ENCODE results near the gene ABCB11. TPM values are rescaled to one million over a fixed set of nuclear protein-coding genes. Genes with fewer than 3 reads are reported as not detected.

Gene ABCB11
- total RNA-seq, 1 donor from 2014 or later: 0.02 TPM

GRCh38 chr2:169027234-169027633, 3.9 kb downstream of the ABCB11 start:
- no peak overlapping the region for H3K4me2 ChIP-seq (ENCODE audit: low read length)
- H3K79me2 ChIP-seq (ENCODE audit: insufficient read depth, low read length): no peaks in the 10 kb centered on the region
- no peak overlapping the region for H3K4me3 ChIP-seq (ENCODE audit: insufficient read depth, low read depth, low read length)
- Mint-ChIP-seq H3K9me3 (ENCODE audit: unreplicated experiment) (no peaks in the 10 kb centered on the region), H3K27ac (ENCODE audit: unreplicated experiment) (no peak overlapping the region), H3K4me3 (ENCODE audit: unreplicated experiment) (no peak overlapping the region), H3K27me3 (ENCODE audit: low read depth, unreplicated experiment) (peaks cover 4% of the 10 kb centered on the region), H3K36me3 (ENCODE audit: low read depth, unreplicated experiment) (no peaks in the 10 kb centered on the region), H3K4me1 (ENCODE audit: low read depth, unreplicated experiment) (no peaks in the 10 kb centered on the region)
- FAIRE-seq: no peak
- H4K20me1 ChIP-seq (ENCODE audit: insufficient read depth, low read length): no peaks in the 10 kb centered on the region
- no peaks in the 10 kb centered on the region for H3K27me3 ChIP-seq (ENCODE audit: insufficient read depth, low read length)
- no peak for DNase-seq (ENCODE audit: low read depth)
- H3K9ac ChIP-seq (ENCODE audit: low read length): no peak overlapping the region
- H3K27ac ChIP-seq (ENCODE audit: low read depth, low read length): no peak overlapping the region
- H3K36me3 ChIP-seq (ENCODE audit: insufficient read depth, low read length): no peaks in the 10 kb centered on the region
- H2AFZ ChIP-seq (ENCODE audit: low read depth, low read length): no peak overlapping the region
- no peaks in the 10 kb centered on the region for H3K4me1 ChIP-seq (ENCODE audit: insufficient read depth, low read length)
- TF ChIP-seq EZH2 (IDR thresholded peaks at IDR 0.05; ENCODE audit: insufficient read depth, low read length) (no peak), CTCF (IDR thresholded peaks at IDR 0.05; ENCODE audit: insufficient read depth, low read depth, low read length) (no peak)
- H3K9me3 ChIP-seq (ENCODE audit: insufficient read depth, low read depth, low read length): no peaks in the 10 kb centered on the region

DNA sequence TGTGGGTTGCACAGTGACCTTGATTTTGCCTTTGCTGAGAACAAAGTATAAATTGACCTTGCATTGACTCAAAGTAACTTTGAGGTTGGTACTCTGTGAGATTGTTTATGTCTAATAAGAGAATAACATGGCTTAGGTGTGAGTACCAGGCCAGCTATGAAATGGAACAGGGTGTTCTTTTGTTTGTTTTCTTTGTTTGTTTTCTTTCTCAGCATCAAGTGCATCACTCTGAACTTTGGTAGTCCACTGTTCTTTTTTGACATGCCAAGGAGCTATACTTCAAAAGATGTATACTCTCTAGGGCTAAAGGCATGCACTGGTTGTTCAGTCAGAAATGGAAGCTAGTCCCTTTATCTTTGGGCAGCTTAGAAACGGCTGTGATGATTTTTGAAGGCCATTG, 5.1 kb downstream of the ABCB11 start:
- TF ChIP-seq CTCF (IDR thresholded peaks at IDR 0.05; ENCODE audit: insufficient read depth, low read depth, low read length) (no peak), EZH2 (IDR thresholded peaks at IDR 0.05; ENCODE audit: insufficient read depth, low read length) (no peak)
- Histone ChIP-seq H3K36me3 (ENCODE audit: insufficient read depth, low read length) (no peaks in the 10 kb centered on the region), H3K4me3 (ENCODE audit: insufficient read depth, low read depth, low read length) (no peak overlapping the region), H2AFZ (ENCODE audit: low read depth, low read length) (no peak overlapping the region), H3K79me2 (ENCODE audit: insufficient read depth, low read length) (no peaks in the 10 kb centered on the region), H3K9me3 (ENCODE audit: insufficient read depth, low read depth, low read length) (no peaks in the 10 kb centered on the region), H4K20me1 (ENCODE audit: insufficient read depth, low read length) (no peaks in the 10 kb centered on the region), H3K27me3 (ENCODE audit: insufficient read depth, low read length) (no peaks in the 10 kb centered on the region), H3K9ac (ENCODE audit: low read length) (no peak overlapping the region), H3K4me1 (ENCODE audit: insufficient read depth, low read length) (no peaks in the 10 kb centered on the region), H3K27ac (ENCODE audit: low read depth, low read length) (no peak overlapping the region), H3K4me2 (ENCODE audit: low read length) (no peak overlapping the region)
- Mint-ChIP-seq H3K9me3 (ENCODE audit: unreplicated experiment) (no peaks in the 10 kb centered on the region), H3K27ac (ENCODE audit: unreplicated experiment) (no peak overlapping the region), H3K36me3 (ENCODE audit: low read depth, unreplicated experiment) (no peaks in the 10 kb centered on the region), H3K4me1 (ENCODE audit: low read depth, unreplicated experiment) (no peaks in the 10 kb centered on the region), H3K27me3 (ENCODE audit: low read depth, unreplicated experiment) (peaks cover 4% of the 10 kb centered on the region), H3K4me3 (ENCODE audit: unreplicated experiment) (no peak overlapping the region)
- DNase-seq (ENCODE audit: low read depth) (no peak), FAIRE-seq (no peak)

DNA sequence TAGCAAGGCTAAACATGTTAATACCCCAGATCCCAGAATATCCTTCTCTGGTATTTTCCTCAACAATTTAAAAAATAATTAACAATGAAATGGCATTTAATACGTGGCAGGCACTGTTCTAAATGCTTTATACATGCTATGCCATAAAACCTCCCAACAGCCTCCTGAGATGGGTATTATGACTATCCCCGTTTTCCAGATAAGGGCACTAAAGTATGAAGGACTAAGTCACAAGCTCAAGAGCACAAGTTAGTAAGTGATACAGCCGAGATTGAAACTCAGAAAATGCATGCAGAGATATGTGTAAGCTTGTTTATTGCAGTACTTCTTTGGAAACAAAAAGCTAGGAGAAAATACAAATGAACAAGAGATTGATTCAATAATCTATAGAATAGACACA, 8.0 kb downstream of the ABCB11 start:
- Mint-ChIP-seq H3K27me3 (ENCODE audit: low read depth, unreplicated experiment) (peaks cover 2% of the 10 kb centered on the region), H3K9me3 (ENCODE audit: unreplicated experiment) (no peaks in the 10 kb centered on the region), H3K4me3 (ENCODE audit: unreplicated experiment) (no peak overlapping the region), H3K36me3 (ENCODE audit: low read depth, unreplicated experiment) (no peaks in the 10 kb centered on the region), H3K27ac (ENCODE audit: unreplicated experiment) (no peak overlapping the region), H3K4me1 (ENCODE audit: low read depth, unreplicated experiment) (no peaks in the 10 kb centered on the region)
- TF ChIP-seq CTCF (IDR thresholded peaks at IDR 0.05; ENCODE audit: insufficient read depth, low read depth, low read length) (no peak), EZH2 (IDR thresholded peaks at IDR 0.05; ENCODE audit: insufficient read depth, low read length) (no peak)
- H3K4me1 ChIP-seq (ENCODE audit: insufficient read depth, low read length): no peaks in the 10 kb centered on the region
- H2AFZ ChIP-seq (ENCODE audit: low read depth, low read length): no peak overlapping the region
- DNase-seq (ENCODE audit: low read depth) (no peak), FAIRE-seq (no peak)
- H3K27me3 ChIP-seq (ENCODE audit: insufficient read depth, low read length): no peaks in the 10 kb centered on the region
- no peak overlapping the region for H3K4me2 ChIP-seq (ENCODE audit: low read length)
- H3K9me3 ChIP-seq (ENCODE audit: insufficient read depth, low read depth, low read length): no peaks in the 10 kb centered on the region
- no peaks in the 10 kb centered on the region for H3K36me3 ChIP-seq (ENCODE audit: insufficient read depth, low read length)
- no peak overlapping the region for H3K4me3 ChIP-seq (ENCODE audit: insufficient read depth, low read depth, low read length)
- H4K20me1 ChIP-seq (ENCODE audit: insufficient read depth, low read length): no peaks in the 10 kb centered on the region
- no peak overlapping the region for H3K9ac ChIP-seq (ENCODE audit: low read length)
- no peak overlapping the region for H3K27ac ChIP-seq (ENCODE audit: low read depth, low read length)
- H3K79me2 ChIP-seq (ENCODE audit: insufficient read depth, low read length): no peaks in the 10 kb centered on the region
